Osteoblast (primary cell): ENCODE results near the gene FAM177B. TPM values are rescaled to one million over a fixed set of nuclear protein-coding genes. Genes with fewer than 3 reads are reported as not detected.

Source experiments
- DNase-seq: peaks from one replicate; pipeline ENCODE4 v3.0.0; 2011; ENCODE audit warnings: low spot score, mixed read lengths; ENCODE audit not compliant: insufficient read length; ENCODE audit errors: missing footprints
- H2AFZ ChIP-seq: 2 replicates; pipeline ENCODE4 v1.6.0; 2011; ENCODE audit warnings: mild to moderate bottlenecking, low read length
- H3K27ac ChIP-seq: 2 replicates; pipeline ENCODE4 v1.5.1; 2011; ENCODE audit warnings: mild to moderate bottlenecking, low read depth, low read length, moderate library complexity
- H3K27me3 ChIP-seq: 2 replicates; pipeline ENCODE4 v1.6.0; 2012; ENCODE audit warnings: mild to moderate bottlenecking, control low read depth, inconsistent platforms, low read length, moderate library complexity; ENCODE audit not compliant: insufficient read depth
- H3K36me3 ChIP-seq: 2 replicates; pipeline ENCODE4 v1.5.1; 2011; ENCODE audit warnings: mild to moderate bottlenecking, low read length, control low read depth, moderate library complexity; ENCODE audit not compliant: insufficient read depth
- H3K4me1 ChIP-seq: 2 replicates; pipeline ENCODE4 v1.5.1; 2011; ENCODE audit warnings: mild to moderate bottlenecking, low read length, control low read depth, moderate library complexity; ENCODE audit not compliant: insufficient read depth
- H3K4me2 ChIP-seq: 2 replicates; pipeline ENCODE4 v1.6.0; 2011; ENCODE audit warnings: mild to moderate bottlenecking, low read length; ENCODE audit not compliant: insufficient read depth
- H3K4me3 ChIP-seq: fragments of 200-600 bp; sonication (generic); 3 replicates; pipeline ENCODE4 v1.5.1; 2012; ENCODE audit warnings: mild to moderate bottlenecking, low read length, inconsistent platforms; ENCODE audit not compliant: insufficient read depth
- H3K79me2 ChIP-seq: 2 replicates; pipeline ENCODE4 v1.6.0; 2012; ENCODE audit warnings: mild to moderate bottlenecking, low read length, control low read depth, inconsistent platforms; ENCODE audit not compliant: insufficient read depth
- H3K9me3 ChIP-seq: 2 replicates; pipeline ENCODE4 v1.5.1; 2011; ENCODE audit warnings: low read depth, low read length, control low read depth
- H4K20me1 ChIP-seq: 2 replicates; pipeline ENCODE4 v1.6.0; 2012; ENCODE audit warnings: mild to moderate bottlenecking, low read length, control low read depth; ENCODE audit not compliant: insufficient read depth
- total RNA-seq: library from RNA; depleted of rRNA; stranded (reverse); fragments of >200 nt; gene quantifications from 2 replicates; pipeline ENCODE4 v1.2.3, GENCODE V29; 2012
- TF ChIP-seq, protein P1 (sequence below): IDR thresholded peaks from 2 replicates; pipeline ENCODE4 v1.5.1; 2011; ENCODE audit warnings: mild to moderate bottlenecking, low read depth, low read length, moderate library complexity; ENCODE audit errors: extremely low read depth

The FAM177B gene
- total RNA-seq, 1 donor, result not detected

DNA sequence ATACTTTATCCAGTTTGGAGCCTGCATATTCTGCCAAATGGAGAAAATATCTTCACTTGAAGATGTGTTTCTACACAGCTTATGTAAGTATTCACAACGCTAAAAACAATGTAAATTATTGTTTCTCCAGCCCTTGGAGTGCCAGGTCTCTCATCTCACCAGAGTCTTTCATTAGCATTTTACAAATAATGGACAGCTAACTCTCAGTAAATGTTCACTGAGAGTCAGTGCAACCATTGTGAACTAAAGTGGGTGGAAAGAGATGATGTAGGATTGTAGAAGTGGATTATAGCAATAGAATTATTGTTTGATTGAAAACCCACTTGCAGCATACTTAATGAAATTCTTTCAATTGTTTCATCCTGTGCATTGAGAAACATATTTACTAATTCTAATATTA is 8.3 kb upstream of the FAM177B start:
- H3K27me3 ChIP-seq, result no peaks in the 10 kb centered on the region
- no peaks in the 10 kb centered on the region for H4K20me1 ChIP-seq
- DNase-seq, result no peak
- H2AFZ ChIP-seq, result no peak overlapping the region
- H3K9me3 ChIP-seq, result no peaks in the 10 kb centered on the region
- no peaks in the 10 kb centered on the region for H3K4me1 ChIP-seq
- no peaks in the 10 kb centered on the region for H3K79me2 ChIP-seq
- H3K27ac ChIP-seq, result no peak overlapping the region
- no peak overlapping the region for H3K4me2 ChIP-seq
- peaks cover 88% of the 10 kb centered on the region for H3K36me3 ChIP-seq
- TF ChIP-seq, protein P1, sequence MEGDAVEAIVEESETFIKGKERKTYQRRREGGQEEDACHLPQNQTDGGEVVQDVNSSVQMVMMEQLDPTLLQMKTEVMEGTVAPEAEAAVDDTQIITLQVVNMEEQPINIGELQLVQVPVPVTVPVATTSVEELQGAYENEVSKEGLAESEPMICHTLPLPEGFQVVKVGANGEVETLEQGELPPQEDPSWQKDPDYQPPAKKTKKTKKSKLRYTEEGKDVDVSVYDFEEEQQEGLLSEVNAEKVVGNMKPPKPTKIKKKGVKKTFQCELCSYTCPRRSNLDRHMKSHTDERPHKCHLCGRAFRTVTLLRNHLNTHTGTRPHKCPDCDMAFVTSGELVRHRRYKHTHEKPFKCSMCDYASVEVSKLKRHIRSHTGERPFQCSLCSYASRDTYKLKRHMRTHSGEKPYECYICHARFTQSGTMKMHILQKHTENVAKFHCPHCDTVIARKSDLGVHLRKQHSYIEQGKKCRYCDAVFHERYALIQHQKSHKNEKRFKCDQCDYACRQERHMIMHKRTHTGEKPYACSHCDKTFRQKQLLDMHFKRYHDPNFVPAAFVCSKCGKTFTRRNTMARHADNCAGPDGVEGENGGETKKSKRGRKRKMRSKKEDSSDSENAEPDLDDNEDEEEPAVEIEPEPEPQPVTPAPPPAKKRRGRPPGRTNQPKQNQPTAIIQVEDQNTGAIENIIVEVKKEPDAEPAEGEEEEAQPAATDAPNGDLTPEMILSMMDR, result no peak
- no peak overlapping the region for H3K4me3 ChIP-seq

DNA sequence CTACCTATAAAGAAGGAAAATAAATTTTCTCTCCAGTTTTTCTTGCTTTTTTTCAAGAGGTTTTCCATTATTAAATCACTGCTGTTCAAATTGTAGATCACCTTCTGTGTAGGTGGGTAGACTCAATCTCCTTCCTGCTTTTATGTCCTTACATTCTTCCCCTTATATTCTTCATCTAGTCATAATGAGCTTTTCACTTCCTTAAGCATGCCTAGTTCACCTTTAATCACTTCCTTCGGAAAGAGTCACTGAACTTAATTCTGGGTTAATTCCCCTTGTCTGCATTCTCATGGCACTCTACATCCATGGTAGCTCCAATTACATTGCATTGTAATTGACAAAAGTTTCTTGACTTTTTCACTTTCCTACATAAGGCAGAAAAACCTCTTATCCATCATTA is 6.1 kb upstream of the FAM177B start:
- no peaks in the 10 kb centered on the region for H3K4me1 ChIP-seq
- no peak overlapping the region for H3K4me2 ChIP-seq
- no peaks in the 10 kb centered on the region for H4K20me1 ChIP-seq
- no peak overlapping the region for H3K4me3 ChIP-seq
- DNase-seq, result no peak
- no peaks in the 10 kb centered on the region for H3K27me3 ChIP-seq
- TF ChIP-seq, protein P1, result no peak
- H3K9me3 ChIP-seq, result no peaks in the 10 kb centered on the region
- H3K36me3 ChIP-seq, result peaks cover 90% of the 10 kb centered on the region
- H3K79me2 ChIP-seq, result no peaks in the 10 kb centered on the region
- H3K27ac ChIP-seq, result no peak overlapping the region
- H2AFZ ChIP-seq, result no peak overlapping the region

DNA sequence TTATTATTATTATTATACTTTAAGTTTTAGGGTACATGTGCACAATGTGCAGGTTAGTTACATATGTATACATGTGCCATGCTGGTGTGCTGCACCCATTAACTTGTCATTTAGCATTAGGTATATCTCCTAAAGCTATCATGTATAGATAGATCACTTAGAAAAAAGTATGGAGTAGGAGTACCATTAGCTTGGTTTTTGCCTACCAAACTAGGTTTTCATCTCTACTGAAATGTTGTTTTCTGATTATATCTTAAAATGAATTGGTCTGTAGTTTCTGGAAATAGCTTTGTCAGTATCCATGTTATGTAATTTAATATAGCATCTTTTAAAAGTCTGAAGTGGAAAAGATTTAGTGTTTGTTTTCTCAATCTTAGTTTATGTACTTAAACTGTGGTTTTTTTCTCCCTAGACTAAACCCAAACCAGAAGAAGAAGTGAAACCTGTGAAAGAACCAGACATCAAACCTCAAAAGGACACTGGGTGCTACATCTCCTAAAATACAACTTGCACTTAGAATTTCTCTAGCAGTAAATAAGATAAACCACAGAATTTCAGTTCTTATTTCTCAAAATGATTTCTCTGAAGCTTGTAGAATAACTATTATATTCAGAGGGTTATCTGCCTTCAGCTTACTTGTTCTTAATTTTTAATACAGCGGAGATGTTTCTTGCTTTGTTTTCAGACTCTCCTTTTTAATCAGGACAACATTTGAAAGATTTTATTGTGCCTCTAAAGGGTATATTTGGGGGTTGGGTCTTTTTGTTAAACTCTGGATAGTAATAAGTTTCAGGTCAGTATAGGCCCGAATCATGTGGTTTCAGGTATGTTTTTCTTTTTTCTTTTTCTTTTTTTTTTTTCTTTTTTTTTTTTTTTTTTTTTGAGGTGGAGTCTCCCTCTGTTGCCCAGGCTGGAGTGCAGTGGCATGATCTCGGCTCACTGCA is 4.5 kb upstream of the FAM177B start:
- no peak for DNase-seq
- H3K4me1 ChIP-seq, result no peaks in the 10 kb centered on the region
- no peaks in the 10 kb centered on the region for H3K27me3 ChIP-seq
- TF ChIP-seq, protein P1, result no peak
- H3K4me2 ChIP-seq, result no peak overlapping the region
- H4K20me1 ChIP-seq, result no peaks in the 10 kb centered on the region
- no peak overlapping the region for H2AFZ ChIP-seq
- H3K9me3 ChIP-seq, result no peaks in the 10 kb centered on the region
- no peak overlapping the region for H3K4me3 ChIP-seq
- peaks cover 80% of the 10 kb centered on the region for H3K36me3 ChIP-seq
- H3K27ac ChIP-seq, result no peak overlapping the region
- no peaks in the 10 kb centered on the region for H3K79me2 ChIP-seq

DNA sequence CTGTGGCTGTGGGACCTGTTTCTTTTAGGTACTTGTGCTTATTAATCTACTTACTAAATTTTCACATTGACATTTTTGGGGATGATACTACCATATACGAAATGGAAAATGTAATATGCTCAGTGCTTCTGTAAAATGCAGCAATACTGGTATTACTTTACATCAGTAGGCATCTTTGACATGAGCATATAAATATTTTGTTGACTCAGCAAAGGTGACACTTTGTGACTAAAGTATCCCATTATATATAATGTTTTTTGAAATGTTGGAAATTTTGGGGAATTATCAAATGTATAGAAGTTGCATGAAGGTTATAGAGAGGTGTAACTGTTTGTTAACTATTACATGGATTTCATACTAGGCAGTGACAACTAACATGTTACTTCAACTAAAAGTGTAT is 2.3 kb upstream of the FAM177B start:
- Histone ChIP-seq H3K4me3 (no peak overlapping the region), H3K27ac (no peak overlapping the region), H2AFZ (no peak overlapping the region), H3K9me3 (no peaks in the 10 kb centered on the region), H3K4me2 (no peak overlapping the region), H4K20me1 (no peaks in the 10 kb centered on the region), H3K36me3 (peaks cover 57% of the 10 kb centered on the region), H3K79me2 (no peaks in the 10 kb centered on the region), H3K27me3 (no peaks in the 10 kb centered on the region), H3K4me1 (no peaks in the 10 kb centered on the region)
- no peak for DNase-seq
- TF ChIP-seq, protein P1, result no peak
